Sigmoid colon (tissue), 3 donors: ENCODE measurements around the gene IPO7.

Source experiments
- CTCF ChIP-seq, 4 experiments: fragments of 450-650 bp in 3 of 4; fragments of 200-600 bp in 1 of 4; IDR thresholded peaks; one replicate each; pipeline ENCODE4 v1.5.1; 2016 to 2019; ENCODE audit warnings: antibody characterized with exemption in 4 of 4, mild to moderate bottlenecking in 3 of 4, moderate library complexity in 2 of 4
- POLR2A ChIP-seq, 2 donors: fragments of 450-650 bp; IDR thresholded peaks; one replicate each; pipeline ENCODE4 v1.6.1; 2016; ENCODE audit warnings: antibody characterized with exemption in 2 of 2, mild to moderate bottlenecking in 2 of 2, moderate library complexity in 2 of 2

- TF ChIP-seq CTCF (IDR thresholded peaks at IDR 0.05) (no peak), POLR2A (IDR thresholded peaks at IDR 0.05) (no peak)
Observed at GRCh38 chr11:9448576-9449352, 64.3 kb downstream of the IPO7 start.
